CD8-positive, alpha-beta memory T cell (primary cell): ENCODE measurements around the gene TUBGCP2. TPM values are rescaled to one million over a fixed set of nuclear protein-coding genes. Genes with fewer than 3 reads are reported as not detected.

Source experiments
- CTCF ChIA-PET: fragments of 350-600 bp; sonication (Branson Sonifier 250); formaldehyde crosslinking; loops from one replicate; lab custom pipeline; 2021; ENCODE audit warnings: antibody characterized with exemption; lab: Charles Lee
- POLR2A ChIA-PET: fragments of 350-600 bp; sonication (Branson Sonifier 250); formaldehyde crosslinking; loops from one replicate; lab custom pipeline; 2021; ENCODE audit warnings: antibody characterized with exemption; lab: Charles Lee
- DNase-seq, 5 donors: peaks; one replicate each; pipeline versions ENCODE4 v3.0.0 to v3.0.0-alpha.2; 2020 to 2022; ENCODE audit warnings: mixed read lengths in 1 of 5
- H3K27ac ChIP-seq: one replicate; pipeline ENCODE4 v1.7.0; 2013; ENCODE audit warnings: low read depth, mild to moderate bottlenecking, low read length, moderate library complexity
- H3K27me3 ChIP-seq: 2 replicates; pipeline ENCODE4 v1.7.0; 2013; ENCODE audit warnings: low read length, mild to moderate bottlenecking; ENCODE audit not compliant: insufficient read depth, poor library complexity, severe bottlenecking
- H3K36me3 ChIP-seq: 2 replicates; pipeline ENCODE4 v1.7.0; 2013; ENCODE audit warnings: mild to moderate bottlenecking, low read length, moderate library complexity; ENCODE audit not compliant: insufficient read depth
- H3K4me1 ChIP-seq: 2 replicates; pipeline ENCODE4 v1.7.0; 2013; ENCODE audit warnings: mild to moderate bottlenecking, low read length, moderate library complexity; ENCODE audit not compliant: insufficient read depth
- H3K4me3 ChIP-seq: 2 replicates; pipeline ENCODE4 v1.7.0; 2013; ENCODE audit warnings: mild to moderate bottlenecking, low read length
- H3K9me3 ChIP-seq: 2 replicates; pipeline ENCODE4 v1.7.0; 2013; ENCODE audit warnings: mild to moderate bottlenecking, low read length
- H3K27ac Mint-ChIP-seq, 8 donors: one replicate each; pipeline ENCODE4 v1.8.0; 2020 to 2021; ENCODE audit warnings: mixed read lengths in 8 of 8, mild to moderate bottlenecking in 6 of 8, inconsistent platforms in 3 of 8, moderate library complexity in 3 of 8
- H3K27me3 Mint-ChIP-seq, 2 donors: one replicate each; pipeline ENCODE4 v1.8.0; 2020 to 2021; ENCODE audit warnings: mixed read lengths in 2 of 2, mild to moderate bottlenecking in 1 of 2, moderate library complexity in 1 of 2
- H3K36me3 Mint-ChIP-seq, 3 donors: one replicate each; pipeline ENCODE4 v1.8.0; 2020 to 2021; ENCODE audit warnings: mixed read lengths in 3 of 3, inconsistent platforms in 1 of 3, mild to moderate bottlenecking in 1 of 3
- H3K4me1 Mint-ChIP-seq, 3 donors: one replicate each; pipeline ENCODE4 v1.8.0; 2020 to 2021; ENCODE audit warnings: mixed read lengths in 3 of 3, inconsistent platforms in 1 of 3, mild to moderate bottlenecking in 1 of 3
- H3K4me3 Mint-ChIP-seq, 7 donors: one replicate each; pipeline ENCODE4 v1.8.0; 2020 to 2021; ENCODE audit warnings: mixed read lengths in 7 of 7, mild to moderate bottlenecking in 6 of 7, moderate library complexity in 4 of 7, inconsistent platforms in 2 of 7
- H3K9me3 Mint-ChIP-seq, 5 donors: one replicate each; pipeline ENCODE4 v1.8.0; 2020 to 2022; ENCODE audit warnings: mixed read lengths in 5 of 5, mild to moderate bottlenecking in 3 of 5, moderate library complexity in 2 of 5, inconsistent platforms in 1 of 5
- polyA plus RNA-seq: library from polyadenylated mRNA; unstranded; fragments of 300-500 nt; fragmentation: Illumina TruSeq; gene quantifications from one replicate; pipeline ENCODE4 v1.2.3, GENCODE V29; 2021
- total RNA-seq, 2 experiments: library from RNA; stranded (reverse); gene quantifications; one replicate each; pipeline ENCODE4 v1.2.3, GENCODE V29; 2021

Gene TUBGCP2
- total and polyA plus RNA-seq, 3 experiments from 2014 or later = 39.9 to 68.1 (median 67.9) TPM

GRCh38 chr10:133277277-133277992, 31.2 kb downstream of the TUBGCP2 start:
- Mint-ChIP-seq H3K4me1 (peaks cover 23 to 54% (median 35%) of the 10 kb centered on the region in 3 donors), H3K27me3 (no peaks in the 10 kb centered on the region)
- peaks cover 45% of the 10 kb centered on the region for H3K4me1 ChIP-seq

GRCh38 chr10:133276435-133277201, 32.1 kb downstream of the TUBGCP2 start, which contains the start of gene ADAM8:
ADAM8 (minus strand) TSS chr10:133276868; CDS start chr10:133276817, 51 bp downstream.
- Mint-ChIP-seq H3K4me1 (peaks cover 23 to 54% (median 34%) of the 10 kb centered on the region in 3 donors), H3K4me3 (peak within 1 kb of the TSS; percentile 88 to 98 (median 91)), H3K36me3 (peaks cover 0 to 34% (median 0%) of the 10 kb centered on the region in 3 donors), H3K9me3 (no peaks in the 10 kb centered on the region), H3K27me3 (no peaks in the 10 kb centered on the region), H3K27ac (peak within 1 kb of the TSS; percentile 94 to 100 (median 98))
- peak in 4 of 5 donors; percentile 58 to 75 (median 66) for DNase-seq
- Histone ChIP-seq H3K9me3 (no peaks in the 10 kb centered on the region), H3K4me1 (peaks cover 45% of the 10 kb centered on the region), H3K4me3 (peak within 1 kb of the TSS; percentile 88), H3K36me3 (peaks cover 3% of the 10 kb centered on the region), H3K27me3 (no peaks in the 10 kb centered on the region), H3K27ac (peak within 1 kb of the TSS; percentile 96)
- ChIA-PET CTCF (interaction anchor here (0.9 to 4.3 kb wide), 6 partner anchors 17 to 132 kb away, joined by 3 to 28 read pairs (median 11); no protein-coding TSS in a partner anchor), POLR2A (interaction anchor here (1.0 to 2.2 kb wide), 5 partner anchors 12 to 35 kb away, joined by 3 to 15 read pairs (median 5); no protein-coding TSS in a partner anchor)

More at GRCh38 chr10:133277277-133277992, 31.2 kb downstream of the TUBGCP2 start:
- Mint-ChIP-seq H3K4me3 (peak overlapping the region; percentile 84 to 98 (median 89)), H3K36me3 (peaks cover 0 to 36% (median 1%) of the 10 kb centered on the region in 3 donors), H3K9me3 (no peaks in the 10 kb centered on the region), H3K27ac (peak overlapping the region; percentile 94 to 100 (median 98))
- no peak for DNase-seq
- ChIA-PET CTCF (interaction anchor here (1.2 to 4.3 kb wide), 5 partner anchors 12 to 133 kb away, joined by 4 to 28 read pairs (median 10); no protein-coding TSS in a partner anchor), POLR2A (interaction anchor here (0.7 to 2.2 kb wide), 5 partner anchors 14 to 36 kb away, joined by 3 to 15 read pairs (median 7); no protein-coding TSS in a partner anchor)
- peaks cover 3% of the 10 kb centered on the region for H3K36me3 ChIP-seq
- no peaks in the 10 kb centered on the region for H3K9me3 ChIP-seq
- H3K4me3 ChIP-seq = peak overlapping the region; percentile 8
- no peaks in the 10 kb centered on the region for H3K27me3 ChIP-seq
- H3K27ac ChIP-seq = peak overlapping the region; percentile 96

GRCh38 chr10:133276100-133276434, 32.6 kb downstream of the TUBGCP2 start:
- peak overlapping the region; percentile 88 to 97 (median 91) for H3K4me3 Mint-ChIP-seq
- H3K36me3 Mint-ChIP-seq = peaks cover 0 to 32% (median 0%) of the 10 kb centered on the region in 3 donors
- no peaks in the 10 kb centered on the region for H3K27me3 ChIP-seq
- no peaks in the 10 kb centered on the region for H3K9me3 ChIP-seq
- H3K4me1 ChIP-seq = peaks cover 45% of the 10 kb centered on the region
- H3K27ac ChIP-seq = peak overlapping the region; percentile 93
- no peaks in the 10 kb centered on the region for H3K9me3 Mint-ChIP-seq
- H3K4me3 ChIP-seq = peak overlapping the region; percentile 88
- peaks cover 23 to 54% (median 34%) of the 10 kb centered on the region in 3 donors for H3K4me1 Mint-ChIP-seq
- no peaks in the 10 kb centered on the region for H3K27me3 Mint-ChIP-seq
- no peak for DNase-seq
- H3K36me3 ChIP-seq = peaks cover 3% of the 10 kb centered on the region
- POLR2A ChIA-PET = interaction anchor here (1.0 to 1.5 kb wide), 4 partner anchors 12 to 114 kb away, joined by 3 to 7 read pairs (median 4); no protein-coding TSS in a partner anchor
- peak overlapping the region; percentile 93 to 99 (median 96) for H3K27ac Mint-ChIP-seq
- CTCF ChIA-PET = interaction anchor here (0.9 to 3.5 kb wide), 7 partner anchors 9 to 132 kb away, joined by 3 to 17 read pairs (median 10); no protein-coding TSS in a partner anchor

- peaks cover 45% of the 10 kb centered on the region for H3K4me1 ChIP-seq
- H3K4me3 Mint-ChIP-seq = peak overlapping the region; percentile 88 to 97 (median 91)
- peak overlapping the region; percentile 88 for H3K4me3 ChIP-seq
- no peaks in the 10 kb centered on the region for H3K9me3 Mint-ChIP-seq
- H3K27me3 ChIP-seq = no peaks in the 10 kb centered on the region
- CTCF ChIA-PET = interaction anchor here (0.8 to 3.5 kb wide), 9 partner anchors 9 to 131 kb away, joined by 3 to 17 read pairs (median 5); no protein-coding TSS in a partner anchor
- peaks cover 0 to 34% (median 0%) of the 10 kb centered on the region in 3 donors for H3K36me3 Mint-ChIP-seq
- no peaks in the 10 kb centered on the region for H3K27me3 Mint-ChIP-seq
- POLR2A ChIA-PET = interaction anchor here (1.0 to 1.5 kb wide), 5 partner anchors 11 to 114 kb away, joined by 3 to 8 read pairs (median 5); no protein-coding TSS in a partner anchor
- peak overlapping the region; percentile 93 for H3K27ac ChIP-seq
- H3K9me3 ChIP-seq = no peaks in the 10 kb centered on the region
- peaks cover 23 to 54% (median 34%) of the 10 kb centered on the region in 3 donors for H3K4me1 Mint-ChIP-seq
- peak overlapping the region; percentile 93 to 99 (median 96) for H3K27ac Mint-ChIP-seq
- H3K36me3 ChIP-seq = peaks cover 3% of the 10 kb centered on the region
- peak in 3 of 5 donors; percentile 36 to 68 (median 44) for DNase-seq
Measured at GRCh38 chr10:133275684-133276092, 33.0 kb downstream of the TUBGCP2 start.

- H3K27ac ChIP-seq = peak overlapping the region; percentile 93
- Mint-ChIP-seq H3K9me3 (no peaks in the 10 kb centered on the region), H3K4me1 (peaks cover 23 to 50% (median 34%) of the 10 kb centered on the region in 3 donors), H3K27ac (peak overlapping the region; percentile 93 to 99 (median 96)), H3K4me3 (peak overlapping the region; percentile 88 to 97 (median 91)), H3K36me3 (peaks cover 0 to 35% (median 0%) of the 10 kb centered on the region in 3 donors), H3K27me3 (no peaks in the 10 kb centered on the region)
- no peaks in the 10 kb centered on the region for H3K27me3 ChIP-seq
- H3K36me3 ChIP-seq = peaks cover 10% of the 10 kb centered on the region
- H3K9me3 ChIP-seq = no peaks in the 10 kb centered on the region
- POLR2A ChIA-PET = interaction anchor here (1.0 to 1.5 kb wide), 3 partner anchors 11 to 115 kb away, joined by 3 to 8 read pairs (median 7); no protein-coding TSS in a partner anchor
- CTCF ChIA-PET = interaction anchor here (0.8 to 3.5 kb wide), 9 partner anchors 8 to 131 kb away, joined by 3 to 17 read pairs (median 5); no protein-coding TSS in a partner anchor
- peaks cover 45% of the 10 kb centered on the region for H3K4me1 ChIP-seq
- DNase-seq = peak; percentile 71 to 92 (median 80)
- H3K4me3 ChIP-seq = peak overlapping the region; percentile 88
Measured at GRCh38 chr10:133274751-133275683, 33.7 kb downstream of the TUBGCP2 start.

- DNase-seq = no peak
- peaks cover 12 to 36% (median 22%) of the 10 kb centered on the region in 3 donors for H3K4me1 Mint-ChIP-seq
- H3K36me3 Mint-ChIP-seq = peaks cover 0 to 42% (median 0%) of the 10 kb centered on the region in 3 donors
- Histone ChIP-seq H3K36me3 (peaks cover 11% of the 10 kb centered on the region), H3K27ac (no peak overlapping the region), H3K4me3 (no peak overlapping the region), H3K4me1 (peaks cover 34% of the 10 kb centered on the region), H3K9me3 (no peaks in the 10 kb centered on the region), H3K27me3 (no peaks in the 10 kb centered on the region)
- H3K27me3 Mint-ChIP-seq = no peaks in the 10 kb centered on the region
- POLR2A ChIA-PET = no interaction called here
- H3K4me3 Mint-ChIP-seq = peak overlapping the region in 1 of 7 donors; percentile 34
- H3K27ac Mint-ChIP-seq = peak overlapping the region in 3 of 8 donors; percentile 32 to 87 (median 68)
- CTCF ChIA-PET = interaction anchor here (2.1 kb wide), 1 partner anchor 10 kb away, joined by 10 read pairs; no protein-coding TSS in a partner anchor
- no peaks in the 10 kb centered on the region for H3K9me3 Mint-ChIP-seq
Measured at GRCh38 chr10:133273534-133274143, 35.0 kb downstream of the TUBGCP2 start.
